ENCODE measurements around the gene COBLL1. TPM values are rescaled to one million over a fixed set of nuclear protein-coding genes. Genes with fewer than 3 reads are reported as not detected.

The COBLL1 gene
- total RNA-seq, 4 donors from 2014 or later: 42.2 to 59.4 (median 45.2) TPM

DNA sequence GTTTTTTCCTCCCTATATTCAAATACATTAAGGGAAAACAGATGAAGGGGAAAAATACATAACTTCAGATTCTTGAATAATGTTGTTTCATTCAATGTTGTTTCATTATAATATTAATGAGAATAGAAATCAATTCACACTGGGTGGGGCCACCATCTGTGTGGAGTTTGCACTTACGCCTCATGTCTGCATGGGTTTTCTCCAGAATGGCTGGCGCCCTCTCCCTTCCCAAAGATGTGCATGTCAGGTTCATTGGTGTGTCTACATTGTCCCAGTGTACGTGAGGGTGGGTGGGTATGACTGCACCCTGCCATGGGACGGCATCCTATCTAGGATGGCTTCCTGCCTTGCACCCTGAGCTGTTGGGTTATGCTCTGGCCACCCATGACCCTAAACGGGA, 51.7 kb downstream of the COBLL1 start:
- no peak for TF ChIP-seq POLR2A (IDR thresholded peaks at IDR 0.05)
- TF ChIP-seq, protein P1, sequence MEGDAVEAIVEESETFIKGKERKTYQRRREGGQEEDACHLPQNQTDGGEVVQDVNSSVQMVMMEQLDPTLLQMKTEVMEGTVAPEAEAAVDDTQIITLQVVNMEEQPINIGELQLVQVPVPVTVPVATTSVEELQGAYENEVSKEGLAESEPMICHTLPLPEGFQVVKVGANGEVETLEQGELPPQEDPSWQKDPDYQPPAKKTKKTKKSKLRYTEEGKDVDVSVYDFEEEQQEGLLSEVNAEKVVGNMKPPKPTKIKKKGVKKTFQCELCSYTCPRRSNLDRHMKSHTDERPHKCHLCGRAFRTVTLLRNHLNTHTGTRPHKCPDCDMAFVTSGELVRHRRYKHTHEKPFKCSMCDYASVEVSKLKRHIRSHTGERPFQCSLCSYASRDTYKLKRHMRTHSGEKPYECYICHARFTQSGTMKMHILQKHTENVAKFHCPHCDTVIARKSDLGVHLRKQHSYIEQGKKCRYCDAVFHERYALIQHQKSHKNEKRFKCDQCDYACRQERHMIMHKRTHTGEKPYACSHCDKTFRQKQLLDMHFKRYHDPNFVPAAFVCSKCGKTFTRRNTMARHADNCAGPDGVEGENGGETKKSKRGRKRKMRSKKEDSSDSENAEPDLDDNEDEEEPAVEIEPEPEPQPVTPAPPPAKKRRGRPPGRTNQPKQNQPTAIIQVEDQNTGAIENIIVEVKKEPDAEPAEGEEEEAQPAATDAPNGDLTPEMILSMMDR (IDR thresholded peaks at IDR 0.05): no peak
- no peaks in the 10 kb centered on the region for H3K36me3 ChIP-seq
- H3K4me3 ChIP-seq: no peak overlapping the region
- H3K4me1 ChIP-seq: no peaks in the 10 kb centered on the region
- no peak for DNase-seq
- no peaks in the 10 kb centered on the region for H3K9me3 ChIP-seq
- H3K27me3 ChIP-seq: no peaks in the 10 kb centered on the region
- H3K27ac ChIP-seq: no peak overlapping the region

DNA sequence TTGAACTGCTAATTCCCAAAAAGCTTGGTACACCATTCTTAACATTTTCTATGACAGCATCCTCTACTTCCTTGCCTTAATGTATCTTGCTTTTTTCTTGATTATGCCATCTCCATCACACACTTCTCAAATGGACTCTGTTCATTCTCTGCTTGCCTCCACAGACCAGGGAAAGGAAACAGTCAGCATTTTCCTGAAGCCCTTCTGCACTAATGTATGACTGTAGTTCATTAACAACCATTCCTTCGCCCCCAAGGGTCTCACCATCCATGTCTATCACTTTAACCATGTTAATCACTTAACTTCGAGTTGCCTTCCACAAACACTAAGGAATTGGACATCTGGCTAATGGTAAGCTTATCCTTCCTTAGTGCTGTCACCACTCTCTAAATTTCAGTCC, 54.8 kb downstream of the COBLL1 start:
- Histone ChIP-seq H3K36me3 (no peaks in the 10 kb centered on the region), H3K27me3 (no peaks in the 10 kb centered on the region), H3K27ac (no peak overlapping the region), H3K9me3 (no peaks in the 10 kb centered on the region), H3K4me3 (no peak overlapping the region), H3K4me1 (no peaks in the 10 kb centered on the region)
- no peak for DNase-seq
- TF ChIP-seq, protein P1 (IDR thresholded peaks at IDR 0.05): no peak
- TF ChIP-seq POLR2A (IDR thresholded peaks at IDR 0.05): no peak

DNA sequence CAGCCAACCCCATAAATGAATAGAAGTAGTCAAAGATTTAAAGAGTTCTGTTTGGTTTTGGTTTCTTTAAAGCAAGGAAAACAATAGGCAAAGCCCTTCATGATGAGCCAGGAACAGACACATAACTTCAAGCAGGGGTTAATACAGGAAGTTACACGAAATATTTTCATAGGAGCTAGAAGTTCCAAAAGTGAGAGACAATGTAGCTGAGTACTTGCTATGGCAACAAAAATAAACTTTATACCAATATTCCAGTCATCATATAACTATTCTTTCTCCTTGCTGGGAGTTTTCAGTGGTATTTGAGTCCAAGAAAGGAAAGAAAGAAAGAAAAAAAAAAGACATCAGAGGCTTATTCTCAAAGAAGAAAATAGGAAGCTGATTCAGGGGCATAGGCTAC, 56.2 kb downstream of the COBLL1 start:
- peak overlapping the region in 2 of 4 donors; percentile 38 to 63 for H3K27ac ChIP-seq
- no peaks in the 10 kb centered on the region for H3K27me3 ChIP-seq
- H3K4me3 ChIP-seq: no peak overlapping the region
- no peak for DNase-seq
- H3K36me3 ChIP-seq: no peaks in the 10 kb centered on the region
- no peaks in the 10 kb centered on the region for H3K9me3 ChIP-seq
- H3K4me1 ChIP-seq: no peaks in the 10 kb centered on the region
- no peak for TF ChIP-seq POLR2A (IDR thresholded peaks at IDR 0.05)
- TF ChIP-seq, protein P1 (IDR thresholded peaks at IDR 0.05): no peak

DNA sequence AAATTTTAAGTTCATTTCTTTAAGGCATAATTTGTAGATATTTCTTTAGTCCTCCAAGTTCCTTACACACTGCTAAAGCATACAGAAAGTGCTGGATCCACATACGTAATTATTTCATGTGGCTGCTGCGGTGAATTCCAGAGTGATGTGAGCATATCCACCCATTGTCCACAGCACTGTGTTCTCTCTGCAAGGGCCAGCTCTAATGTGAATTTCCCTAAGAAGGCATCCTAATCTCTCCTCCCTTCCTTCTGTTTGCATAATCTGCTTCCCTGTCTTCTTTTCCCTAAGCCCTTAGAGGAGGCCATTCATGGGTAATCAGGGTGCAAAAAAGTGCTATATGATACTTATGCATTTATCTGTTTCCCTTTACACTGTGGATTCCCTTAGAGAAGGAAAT, 57.2 kb downstream of the COBLL1 start:
- no peak for DNase-seq
- no peaks in the 10 kb centered on the region for H3K4me1 ChIP-seq
- TF ChIP-seq POLR2A (IDR thresholded peaks at IDR 0.05): no peak
- TF ChIP-seq, protein P1 (IDR thresholded peaks at IDR 0.05): no peak
- H3K27me3 ChIP-seq: no peaks in the 10 kb centered on the region
- H3K4me3 ChIP-seq: no peak overlapping the region
- H3K9me3 ChIP-seq: no peaks in the 10 kb centered on the region
- H3K36me3 ChIP-seq: no peaks in the 10 kb centered on the region
- H3K27ac ChIP-seq: peak overlapping the region in 1 of 4 donors; percentile 63

DNA sequence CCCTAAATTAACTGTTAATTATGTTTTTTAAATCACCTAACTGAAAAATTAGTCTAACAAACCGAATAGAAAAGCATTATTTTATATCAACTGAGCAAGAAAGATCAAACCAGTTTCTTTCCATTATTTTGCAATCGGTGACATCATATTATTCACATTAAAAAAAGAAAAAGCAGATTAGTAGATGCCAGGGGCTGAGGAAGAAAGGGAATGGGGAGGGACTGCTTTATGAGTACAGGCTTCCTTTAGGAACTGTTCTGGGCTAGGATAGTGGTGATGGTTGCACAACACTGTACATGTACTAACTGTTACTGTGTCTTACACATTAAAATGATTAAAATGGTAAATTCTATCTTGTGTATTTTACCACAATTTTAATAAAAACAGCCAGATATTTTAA, 59.3 kb downstream of the COBLL1 start:
- no peaks in the 10 kb centered on the region for H3K27me3 ChIP-seq
- TF ChIP-seq, protein P1 (IDR thresholded peaks at IDR 0.05): no peak
- TF ChIP-seq POLR2A (IDR thresholded peaks at IDR 0.05): no peak
- H3K4me3 ChIP-seq: no peak overlapping the region
- no peak overlapping the region for H3K27ac ChIP-seq
- H3K9me3 ChIP-seq: no peaks in the 10 kb centered on the region
- no peak for DNase-seq
- no peaks in the 10 kb centered on the region for H3K36me3 ChIP-seq
- no peaks in the 10 kb centered on the region for H3K4me1 ChIP-seq

DNA sequence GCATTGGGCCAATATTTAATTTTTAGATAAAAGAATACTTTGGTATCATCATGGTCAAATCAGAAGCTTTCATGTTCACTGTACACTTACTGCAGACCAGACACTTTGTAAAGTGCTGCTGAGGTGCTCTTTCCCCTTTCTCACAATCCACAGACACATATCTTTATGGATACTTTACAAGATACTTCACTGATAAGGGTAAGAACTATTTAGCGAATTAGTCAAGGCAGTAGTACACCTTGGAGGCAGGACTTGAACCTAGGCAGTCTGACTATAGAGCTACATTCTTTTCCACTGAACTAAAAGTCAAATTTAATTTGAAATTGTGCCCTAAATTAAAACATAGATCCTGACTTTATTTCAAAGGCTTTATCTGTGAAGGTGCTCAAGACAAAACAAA, 60.2 kb downstream of the COBLL1 start:
- Histone ChIP-seq H3K4me1 (no peaks in the 10 kb centered on the region), H3K9me3 (no peaks in the 10 kb centered on the region), H3K36me3 (no peaks in the 10 kb centered on the region), H3K27me3 (no peaks in the 10 kb centered on the region), H3K27ac (no peak overlapping the region), H3K4me3 (no peak overlapping the region)
- TF ChIP-seq, protein P1 (IDR thresholded peaks at IDR 0.05): no peak
- TF ChIP-seq POLR2A (IDR thresholded peaks at IDR 0.05): no peak
- no peak for DNase-seq
